ENCODE data around the gene PIANP.
"Not testable (repeated sequence)": the region's sequence is repeated elsewhere in the genome, so short reads cannot be mapped to it uniquely, and the experiment has no call there.

DNA sequence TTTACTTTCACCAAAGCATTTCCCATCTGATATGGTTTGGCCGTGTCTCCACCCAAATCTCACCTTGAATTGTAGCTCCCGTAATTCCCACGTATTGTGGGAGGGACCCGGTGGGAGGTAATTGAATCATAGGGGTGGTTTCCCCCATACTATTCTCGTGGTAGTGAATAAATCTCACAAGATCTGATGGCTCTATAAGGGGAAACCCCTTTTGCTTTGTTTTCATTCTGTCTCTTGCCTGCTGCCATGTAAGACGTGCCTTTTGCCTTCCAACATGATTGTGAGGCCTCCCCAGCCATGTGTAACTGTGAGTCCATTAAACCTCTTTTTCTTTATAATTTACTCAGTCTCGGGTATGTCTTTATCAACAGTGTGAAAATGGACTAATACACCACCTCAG lies 42.7 kb upstream of the PIANP start:
- TF ChIP-seq EGR1 (IDR thresholded peaks at IDR 0.05; ENCODE audit: low read depth); EZH2phosphoT487 (IDR thresholded peaks at IDR 0.05; ENCODE audit: borderline replicate concordance); EZH2 (IDR thresholded peaks at IDR 0.05); POLR2A (IDR thresholded peaks at IDR 0.05; ENCODE audit: borderline replicate concordance, extremely low read depth, insufficient read depth, insufficient read length); ZFX (IDR thresholded peaks at IDR 0.05); POLR2AphosphoS5 (IDR thresholded peaks at IDR 0.05; ENCODE audit: low read depth, low read length); JUND (IDR thresholded peaks at IDR 0.05); ZNF274 (IDR thresholded peaks at IDR 0.05; ENCODE audit: low read depth, low read length); CBX3 (IDR thresholded peaks at IDR 0.05; ENCODE audit: low read depth); SIN3A (IDR thresholded peaks at IDR 0.05; ENCODE audit: low read depth); CEBPB (IDR thresholded peaks at IDR 0.05; ENCODE audit: low read depth): not testable (repeated sequence)
- TF ChIP-seq, protein P1, sequence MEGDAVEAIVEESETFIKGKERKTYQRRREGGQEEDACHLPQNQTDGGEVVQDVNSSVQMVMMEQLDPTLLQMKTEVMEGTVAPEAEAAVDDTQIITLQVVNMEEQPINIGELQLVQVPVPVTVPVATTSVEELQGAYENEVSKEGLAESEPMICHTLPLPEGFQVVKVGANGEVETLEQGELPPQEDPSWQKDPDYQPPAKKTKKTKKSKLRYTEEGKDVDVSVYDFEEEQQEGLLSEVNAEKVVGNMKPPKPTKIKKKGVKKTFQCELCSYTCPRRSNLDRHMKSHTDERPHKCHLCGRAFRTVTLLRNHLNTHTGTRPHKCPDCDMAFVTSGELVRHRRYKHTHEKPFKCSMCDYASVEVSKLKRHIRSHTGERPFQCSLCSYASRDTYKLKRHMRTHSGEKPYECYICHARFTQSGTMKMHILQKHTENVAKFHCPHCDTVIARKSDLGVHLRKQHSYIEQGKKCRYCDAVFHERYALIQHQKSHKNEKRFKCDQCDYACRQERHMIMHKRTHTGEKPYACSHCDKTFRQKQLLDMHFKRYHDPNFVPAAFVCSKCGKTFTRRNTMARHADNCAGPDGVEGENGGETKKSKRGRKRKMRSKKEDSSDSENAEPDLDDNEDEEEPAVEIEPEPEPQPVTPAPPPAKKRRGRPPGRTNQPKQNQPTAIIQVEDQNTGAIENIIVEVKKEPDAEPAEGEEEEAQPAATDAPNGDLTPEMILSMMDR (IDR thresholded peaks at IDR 0.05 in 2 of 3, conservative IDR thresholded peaks at IDR 0.05 in 1 of 3; ENCODE audit: borderline replicate concordance in 1 of 3, insufficient read depth in 1 of 3, low read depth in 2 of 3, low read length in 2 of 3), result not testable (repeated sequence)
- TF ChIP-seq, protein P2, sequence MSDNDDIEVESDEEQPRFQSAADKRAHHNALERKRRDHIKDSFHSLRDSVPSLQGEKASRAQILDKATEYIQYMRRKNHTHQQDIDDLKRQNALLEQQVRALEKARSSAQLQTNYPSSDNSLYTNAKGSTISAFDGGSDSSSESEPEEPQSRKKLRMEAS (IDR thresholded peaks at IDR 0.05), result not testable (repeated sequence)
